Hepatocyte (in vitro differentiated cells): Measurements from ENCODE around the gene NRCAM. TPM values are rescaled to one million over a fixed set of nuclear protein-coding genes. Genes with fewer than 3 reads are reported as not detected.

Experiments used
- DNase-seq: peaks from one replicate; pipeline ENCODE4 v3.0.0-alpha.2; 2016; ENCODE audit warnings: low spot score
- H2AFZ ChIP-seq: fragments of 200-600 bp; sonication (generic); 2 replicates; pipeline ENCODE4 v1.6.0; 2016; ENCODE audit warnings: antibody characterized with exemption, mild to moderate bottlenecking
- H3K27ac ChIP-seq: fragments of 200-600 bp; sonication (generic); 2 replicates; pipeline ENCODE4 v1.5.1; 2016; ENCODE audit warnings: mild to moderate bottlenecking
- H3K27me3 ChIP-seq: fragments of 200-600 bp; sonication (generic); 2 replicates; pipeline ENCODE4 v1.6.1; 2016
- H3K36me3 ChIP-seq: fragments of 200-600 bp; sonication (generic); replicated peaks from 2 replicates; pipeline ENCODE4 v1.5.1; 2016; ENCODE audit warnings: low read depth; ENCODE audit not compliant: insufficient read depth
- H3K4me1 ChIP-seq: fragments of 200-600 bp; sonication (generic); 2 replicates; pipeline ENCODE4 v1.5.1; 2016; ENCODE audit warnings: mild to moderate bottlenecking, moderate library complexity; ENCODE audit not compliant: insufficient read depth
- H3K4me2 ChIP-seq: fragments of 200-600 bp; sonication (generic); 2 replicates; pipeline ENCODE4 v1.6.0; 2016
- H3K4me3 ChIP-seq: fragments of 200-600 bp; sonication (generic); 2 replicates; pipeline ENCODE4 v1.5.1; 2016; ENCODE audit warnings: mild to moderate bottlenecking
- H3K79me2 ChIP-seq: fragments of 200-600 bp; sonication (generic); 2 replicates; pipeline ENCODE4 v1.6.0; 2017; ENCODE audit warnings: mild to moderate bottlenecking
- H3K9me2 ChIP-seq: fragments of 200-600 bp; sonication (generic); replicated peaks from 2 replicates; pipeline ENCODE4 v1.6.0; 2017; ENCODE audit warnings: mild to moderate bottlenecking; ENCODE audit not compliant: insufficient read depth
- H3K9me3 ChIP-seq: fragments of 200-600 bp; sonication (generic); 2 replicates; pipeline ENCODE4 v1.5.1; 2016; ENCODE audit warnings: low read depth, mild to moderate bottlenecking
- H4K20me1 ChIP-seq: fragments of 200-600 bp; sonication (generic); 2 replicates; pipeline ENCODE4 v1.6.0; 2016; ENCODE audit warnings: mild to moderate bottlenecking; ENCODE audit not compliant: insufficient read depth, poor library complexity, severe bottlenecking
- EZH2 ChIP-seq: fragments of 200-600 bp; sonication (generic); IDR thresholded peaks from 2 replicates; pipeline ENCODE4 v1.6.1; 2016; ENCODE audit warnings: antibody characterized with exemption, mild to moderate bottlenecking, borderline replicate concordance
- EZH2phosphoT487 ChIP-seq: fragments of 200-600 bp; sonication (generic); IDR thresholded peaks from one replicate; pipeline ENCODE4 v1.6.1; 2018; ENCODE audit warnings: antibody characterized with exemption, mild to moderate bottlenecking, low read depth, moderate library complexity; ENCODE audit not compliant: unreplicated experiment, severe bottlenecking
- WGBS: methylation state at CpG from one replicate; pipeline ENCODE4 v1.1.6; 2016; ENCODE audit warnings: low lambda C conversion rate; ENCODE audit errors: missing lambda C conversion rate; 5-methylcytosine and 5-hydroxymethylcytosine counted together
- polyA plus RNA-seq: library from polyadenylated mRNA; unstranded; fragments of >200 nt; fragmentation: Nextera tagmentation; extraction: Ambion mirVana; gene quantifications from 2 replicates; pipeline ENCODE4 v1.2.1, GENCODE V29; 2016
- total RNA-seq: library from RNA; depleted of rRNA; stranded (reverse); fragments of >200 nt; gene quantifications from 2 replicates; pipeline ENCODE4 v1.2.3, GENCODE V29; 2014
- TF ChIP-seq, protein P1 (sequence below): fragments of 200-600 bp; sonication (generic); IDR thresholded peaks from 2 replicates; pipeline ENCODE4 v1.5.1; 2016; ENCODE audit warnings: antibody characterized with exemption, mild to moderate bottlenecking; ENCODE audit not compliant: poor library complexity

The NRCAM gene
- total and polyA plus RNA-seq, 2 experiments from 2014 or later = 16.0 to 34.4 TPM

DNA sequence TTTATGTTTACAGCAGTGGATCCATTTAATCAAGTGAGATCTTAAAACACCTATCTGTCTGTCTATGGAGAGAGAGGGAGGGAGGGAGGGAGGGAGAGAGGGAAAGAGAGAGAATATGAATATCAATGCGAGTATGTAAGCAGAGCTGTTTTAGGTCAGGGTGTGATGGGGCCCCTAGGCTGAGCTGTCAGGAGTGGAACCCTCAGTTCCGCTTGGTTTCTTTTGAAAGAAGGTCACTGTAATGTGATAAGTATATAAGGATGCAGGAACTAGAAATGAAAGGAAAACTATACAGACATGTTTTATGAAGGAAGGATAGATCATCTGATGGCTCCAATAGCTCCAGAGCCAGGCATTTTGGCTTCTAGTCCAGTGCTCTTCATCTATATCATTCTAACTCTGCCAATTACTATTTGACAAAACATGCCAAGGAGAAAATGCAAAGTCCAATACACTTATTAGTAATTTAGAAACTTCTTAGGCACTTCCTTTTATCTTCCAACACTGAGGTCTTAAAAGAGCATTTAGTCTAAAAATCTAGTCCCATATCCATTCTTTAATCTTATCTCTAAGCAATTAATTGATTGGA is 70.3 kb downstream of the NRCAM start:
- Histone ChIP-seq H3K27ac (no peak overlapping the region), H3K9me2 (no peaks in the 10 kb centered on the region), H3K36me3 (no peaks in the 10 kb centered on the region), H3K4me2 (no peak overlapping the region), H3K4me1 (no peaks in the 10 kb centered on the region), H3K4me3 (no peak overlapping the region), H3K9me3 (no peaks in the 10 kb centered on the region), H4K20me1 (no peaks in the 10 kb centered on the region), H3K27me3 (no peaks in the 10 kb centered on the region), H3K79me2 (no peaks in the 10 kb centered on the region), H2AFZ (no peak overlapping the region)
- WGBS = 86% methylated on average over 2 of the region's 2 CpGs
- no peak for DNase-seq
- TF ChIP-seq EZH2phosphoT487 (no peak), EZH2 (no peak)
- TF ChIP-seq, protein P1, sequence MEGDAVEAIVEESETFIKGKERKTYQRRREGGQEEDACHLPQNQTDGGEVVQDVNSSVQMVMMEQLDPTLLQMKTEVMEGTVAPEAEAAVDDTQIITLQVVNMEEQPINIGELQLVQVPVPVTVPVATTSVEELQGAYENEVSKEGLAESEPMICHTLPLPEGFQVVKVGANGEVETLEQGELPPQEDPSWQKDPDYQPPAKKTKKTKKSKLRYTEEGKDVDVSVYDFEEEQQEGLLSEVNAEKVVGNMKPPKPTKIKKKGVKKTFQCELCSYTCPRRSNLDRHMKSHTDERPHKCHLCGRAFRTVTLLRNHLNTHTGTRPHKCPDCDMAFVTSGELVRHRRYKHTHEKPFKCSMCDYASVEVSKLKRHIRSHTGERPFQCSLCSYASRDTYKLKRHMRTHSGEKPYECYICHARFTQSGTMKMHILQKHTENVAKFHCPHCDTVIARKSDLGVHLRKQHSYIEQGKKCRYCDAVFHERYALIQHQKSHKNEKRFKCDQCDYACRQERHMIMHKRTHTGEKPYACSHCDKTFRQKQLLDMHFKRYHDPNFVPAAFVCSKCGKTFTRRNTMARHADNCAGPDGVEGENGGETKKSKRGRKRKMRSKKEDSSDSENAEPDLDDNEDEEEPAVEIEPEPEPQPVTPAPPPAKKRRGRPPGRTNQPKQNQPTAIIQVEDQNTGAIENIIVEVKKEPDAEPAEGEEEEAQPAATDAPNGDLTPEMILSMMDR = no peak

DNA sequence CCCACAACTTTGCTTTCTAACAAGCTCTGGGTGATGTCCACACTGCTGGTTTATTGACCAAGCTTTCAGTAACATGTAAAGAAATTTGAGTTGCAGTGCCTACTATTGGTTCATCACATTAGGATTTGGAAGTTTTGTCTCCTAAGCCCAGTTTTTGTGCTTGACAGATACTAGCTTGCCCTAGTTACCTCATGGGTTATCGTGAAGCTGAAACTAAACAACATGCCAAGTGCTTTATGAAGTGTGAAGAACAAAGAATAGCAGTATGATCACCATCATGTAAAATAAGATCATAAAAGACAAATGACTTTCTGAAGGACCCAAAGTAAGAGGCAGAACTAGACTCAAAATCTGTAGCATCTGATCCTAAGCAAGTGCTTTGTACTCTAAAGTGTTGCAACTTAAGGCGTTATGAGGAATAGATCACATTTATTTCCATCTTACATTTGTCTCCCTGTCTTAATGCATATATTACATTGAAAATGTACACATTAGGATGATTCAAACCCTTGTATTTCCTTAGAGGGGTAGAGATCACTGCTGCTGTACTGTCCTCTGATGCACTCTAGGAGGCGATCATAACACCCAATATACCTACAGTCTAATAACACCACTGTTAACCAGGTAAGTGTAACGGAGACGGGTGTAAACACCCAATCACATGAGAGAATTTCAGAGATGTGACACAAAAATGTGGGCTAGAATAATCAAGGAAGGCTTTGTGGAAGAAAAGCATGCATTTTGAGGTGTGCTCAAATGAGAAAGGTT is 71.3 kb downstream of the NRCAM start:
- no peaks in the 10 kb centered on the region for H3K9me3 ChIP-seq
- 73% methylated on average over 5 of the region's 5 CpGs for WGBS

DNA sequence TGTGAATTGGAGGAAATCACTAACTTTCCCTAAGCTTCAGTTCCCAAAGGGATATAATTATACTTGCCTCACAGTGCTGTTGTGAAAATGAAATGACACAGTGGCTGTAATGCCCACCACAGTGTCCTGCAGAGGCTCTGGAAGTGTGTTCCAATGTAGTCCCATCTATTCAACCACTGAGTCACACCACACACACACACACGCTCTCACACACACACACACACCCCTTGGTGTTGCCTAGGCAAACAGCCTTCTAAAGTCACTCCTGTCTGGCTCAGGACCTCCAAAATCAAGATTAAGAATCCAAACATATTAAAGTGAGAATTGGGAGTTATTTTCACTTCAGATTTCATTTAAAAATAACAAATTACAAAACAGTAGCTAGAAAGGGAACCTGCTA is 73.3 kb downstream of the NRCAM start:
- TF ChIP-seq EZH2 (no peak), EZH2phosphoT487 (no peak)
- TF ChIP-seq, protein P1 = no peak
- Histone ChIP-seq H3K4me1 (no peaks in the 10 kb centered on the region), H3K79me2 (no peaks in the 10 kb centered on the region), H2AFZ (no peak overlapping the region), H3K27me3 (no peaks in the 10 kb centered on the region), H3K27ac (no peak overlapping the region), H3K36me3 (no peaks in the 10 kb centered on the region), H3K9me2 (no peaks in the 10 kb centered on the region), H4K20me1 (no peaks in the 10 kb centered on the region), H3K9me3 (no peaks in the 10 kb centered on the region), H3K4me2 (no peak overlapping the region), H3K4me3 (no peak overlapping the region)
- DNase-seq = no peak
- WGBS = 75% methylated on average over 1 of the region's 1 CpG

More for the DNA sequence above, 71.3 kb downstream of the NRCAM start:
- TF ChIP-seq, protein P1 = no peak
- no peak for TF ChIP-seq EZH2phosphoT487
- no peaks in the 10 kb centered on the region for H3K4me1 ChIP-seq
- H3K79me2 ChIP-seq = no peaks in the 10 kb centered on the region
- H3K27me3 ChIP-seq = no peaks in the 10 kb centered on the region
- H3K4me2 ChIP-seq = no peak overlapping the region
- no peak overlapping the region for H3K27ac ChIP-seq
- DNase-seq = no peak
- H4K20me1 ChIP-seq = no peaks in the 10 kb centered on the region
- H2AFZ ChIP-seq = no peak overlapping the region
- no peaks in the 10 kb centered on the region for H3K9me2 ChIP-seq
- no peaks in the 10 kb centered on the region for H3K36me3 ChIP-seq
- H3K4me3 ChIP-seq = no peak overlapping the region
